Psoas muscle (tissue), 8 donors: ENCODE data around the gene NKIRAS1. TPM values are rescaled to one million over a fixed set of nuclear protein-coding genes. Genes with fewer than 3 reads are reported as not detected.

Experiments used
- ATAC-seq, 4 donors: fragments of 200-7000 bp; cut with Tn5 transposase; one replicate each; pipeline ENCODE4 v1.9.1; 2020; ENCODE audit warnings: moderate library complexity in 3 of 4, mild to moderate bottlenecking in 2 of 4
- DNase-seq, 2 donors: peaks; one replicate each; pipeline ENCODE4 v3.0.0-alpha.2; 2020
- H3K27ac ChIP-seq: fragments of 200-600 bp; one replicate; pipeline ENCODE4 v1.8.0; 2022
- H3K27me3 ChIP-seq, 3 donors: fragments of 200-600 bp in 1 of 3; one replicate each; pipeline versions ENCODE4 v1.6.1 to v1.8.0; 2013 to 2022; ENCODE audit warnings: low read length in 2 of 3, mild to moderate bottlenecking in 2 of 3, moderate library complexity in 1 of 3; ENCODE audit not compliant: insufficient read depth in 3 of 3
- H3K36me3 ChIP-seq, 2 donors: fragments of 200-600 bp in 1 of 2; one replicate each; pipeline versions ENCODE4 v1.6.1 to v1.8.0; 2013 to 2022; ENCODE audit warnings: low read depth in 1 of 2, mild to moderate bottlenecking in 1 of 2, moderate library complexity in 1 of 2; ENCODE audit not compliant: insufficient read depth in 1 of 2
- H3K4me1 ChIP-seq: fragments of 200-600 bp; one replicate; pipeline ENCODE4 v1.8.0; 2022
- H3K4me3 ChIP-seq: fragments of 200-600 bp; one replicate; pipeline ENCODE4 v1.8.0; 2022; ENCODE audit warnings: mild to moderate bottlenecking
- H3K9me3 ChIP-seq: fragments of 200-600 bp; one replicate; pipeline ENCODE4 v1.8.0; 2022
- CTCF ChIP-seq: fragments of 200-600 bp; IDR thresholded peaks from one replicate; pipeline ENCODE4 v1.8.0; 2022; ENCODE audit warnings: antibody characterized with exemption
- WGBS, 3 donors: extraction: QIAGEN DNeasy Blood & Tissue Kit; methylation state at CpG; one replicate each; pipeline versions ENCODE4 v1.1.6 to v1.1.7; 2013; 5-methylcytosine and 5-hydroxymethylcytosine counted together
- intact Hi-C, 2 donors: fragments of 100-400 bp; cut with DNase I; formaldehyde crosslinking; loops; one replicate each; pipeline versions ENCODE4 v1.11.0 to v1.14.2; 2022
- long read RNA-seq, 2 donors: library from polyadenylated mRNA; unstranded; transcript quantifications; one replicate each; pipeline ENCODE4 v2.0.0, GENCODE V29; 2021
- polyA plus RNA-seq, 3 donors: library from polyadenylated mRNA; stranded (reverse); fragments of 200-250 nt; gene quantifications; one replicate each; pipeline ENCODE4 v1.2.3, GENCODE V29; 2013
- total RNA-seq, 4 donors: library from RNA; stranded (reverse); fragmentation: NEBNext Ultra II Directional in 2 of 4; extraction: Animal tissue kit (Norgen Biotek cat#: 25700) in 2 of 4; gene quantifications; one replicate each; pipeline versions ENCODE4 v1.2.1 to v1.2.4, GENCODE V29; 2021 to 2023
- donor health status: healthy with polysubstance abuse.
- donor health status: DM: no; HTN: no; CAD: no; lungs with moderate emphysema.
- donor health status: Bipolar disorder and iron deficiency.
- donor health status: healthy.
- donor health status: DM: yes; HTN: yes; CAD: no.
- donor health status: DM: no; HTN: no; CAD: no.
- donor health status: DM: no; HTN: no; CAD: no.
- donor health status: DM: yes; HTN: yes; CAD: no.

The NKIRAS1 gene
- total RNA-seq (10 to 100 TPM; 19.8 to 30.7 (median 21.3) TPM), polyA plus RNA-seq (10 to 100 TPM; 19.5 to 52.4 (median 24.7) TPM)
- long read RNA-seq, donor 1, transcript NKIRAS1-206 (5 exons, 2,014 nt): major isoform, 16 of 24 reads
- long read RNA-seq, donor 1, partial matches to known transcripts: 1 of 24 reads
- long read RNA-seq, donor 1, other reads (novel, unspliced or antisense): 3 of 24 reads
- long read RNA-seq, donor 2, transcript NKIRAS1-206 (5 exons, 2,014 nt): major isoform, 42 of 68 reads
- long read RNA-seq, donor 2, partial matches to known transcripts: 0 of 68 reads
- long read RNA-seq, donor 2, other reads (novel, unspliced or antisense): 24 of 68 reads

- peak within 1 kb of the TSS; percentile 85 for H3K4me3 ChIP-seq
- peaks cover 35% of the 10 kb centered on the region for H3K4me1 ChIP-seq
- ATAC-seq: peak; percentile 97 to 99 (median 98)
- peaks cover 3 to 43% of the 10 kb centered on the region in 2 donors for H3K36me3 ChIP-seq
- peak; percentile 97 to 99 for DNase-seq
- no peaks in the 10 kb centered on the region for H3K9me3 ChIP-seq
- WGBS, 3 donors: 0% methylated on average over 59 to 64 of the region's 64 CpGs
- TF ChIP-seq CTCF: peak; percentile 46
- peak within 1 kb of the TSS; percentile 97 for H3K27ac ChIP-seq
- intact Hi-C loops: loop anchor here in 1 of 2 donors (2.0 kb wide), 1 partner anchor 28 kb away; the partner anchor contains the start of gene NR1D2
- H3K27me3 ChIP-seq: no peaks in the 10 kb centered on the region
These were observed at the start of gene NKIRAS1, which contains the start of gene RPL15 for GRCh38 chr3:23916886-23917678. NKIRAS1 (minus strand) TSS chr3:23916990; CDS start chr3:23910904, 6,086 bp downstream. RPL15 (plus strand) TSS chr3:23917132; CDS start chr3:23917860, 728 bp downstream.

DNA sequence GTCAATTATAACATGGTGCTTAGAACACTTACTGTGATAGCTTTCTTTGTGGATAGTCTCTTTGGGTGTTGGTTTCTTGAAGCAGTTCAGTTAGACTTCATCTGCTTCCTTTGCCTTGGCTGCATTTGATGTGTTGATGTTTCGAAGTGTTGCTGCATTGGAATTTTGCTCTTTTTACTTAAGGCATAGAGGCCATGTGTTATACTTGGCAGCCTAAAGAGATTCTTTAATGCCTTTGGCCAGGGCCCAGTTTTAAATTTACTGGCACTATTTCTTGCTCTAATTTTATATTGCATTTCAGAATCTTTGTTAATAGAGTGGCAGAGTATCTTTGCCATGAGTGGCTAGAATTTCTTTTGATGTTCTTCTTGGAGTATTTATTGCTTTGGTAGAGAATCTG, 49.5 kb upstream of the NKIRAS1 start:
- Histone ChIP-seq H3K36me3 (peaks cover 3 to 94% of the 10 kb centered on the region in 2 donors), H3K27ac (peak overlapping the region; percentile 73), H3K27me3 (no peaks in the 10 kb centered on the region), H3K4me1 (peaks cover 66% of the 10 kb centered on the region), H3K9me3 (no peaks in the 10 kb centered on the region), H3K4me3 (no peak overlapping the region)
- intact Hi-C loops: no loop called here
- 65 to 83% (median 75%) methylated on average over 1 of the region's 1 CpG for WGBS, 3 donors
- no peak for DNase-seq
- no peak for ATAC-seq
- TF ChIP-seq CTCF: no peak

DNA sequence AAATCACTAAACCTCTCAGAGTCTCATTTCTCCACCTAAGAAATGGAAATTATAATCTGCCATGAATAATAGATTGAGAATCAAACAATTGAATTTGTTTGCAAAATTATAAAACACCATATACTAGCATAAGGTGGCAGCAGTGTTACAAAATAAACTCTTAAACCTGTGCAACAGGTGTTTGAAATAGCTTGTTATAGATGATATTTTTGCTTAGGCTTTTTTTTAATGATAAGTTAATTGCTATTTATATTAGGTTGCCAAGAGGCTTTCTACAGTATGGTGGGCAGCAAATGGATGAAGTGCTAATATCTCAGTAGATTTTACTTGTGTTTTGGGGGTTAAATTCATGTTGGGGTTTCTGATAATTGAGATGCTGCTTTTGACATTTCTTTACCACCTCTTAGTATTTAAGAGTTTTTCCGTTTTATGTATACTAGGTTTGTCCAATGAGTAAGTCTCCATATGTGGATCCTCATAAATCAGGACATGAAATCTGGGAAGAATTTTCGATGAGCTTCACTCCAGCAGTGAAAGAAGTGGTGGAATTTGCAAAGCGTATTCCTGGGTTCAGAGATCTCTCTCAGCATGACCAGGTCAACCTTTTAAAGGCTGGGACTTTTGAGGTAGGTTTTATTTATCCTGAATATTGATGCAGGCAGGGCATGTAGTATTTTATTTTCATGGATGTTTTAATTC, 47.9 kb upstream of the NKIRAS1 start:
- H3K27me3 ChIP-seq: no peaks in the 10 kb centered on the region
- H3K27ac ChIP-seq: peak overlapping the region; percentile 73
- WGBS, 3 donors: 62 to 81% (median 62%) methylated on average over 3 of the region's 3 CpGs
- H3K4me1 ChIP-seq: peaks cover 68% of the 10 kb centered on the region
- ATAC-seq: no peak
- H3K36me3 ChIP-seq: peaks cover 3 to 93% of the 10 kb centered on the region in 2 donors
- intact Hi-C loops: no loop called here
- TF ChIP-seq CTCF: no peak
- H3K9me3 ChIP-seq: no peaks in the 10 kb centered on the region
- H3K4me3 ChIP-seq: no peak overlapping the region
- no peak for DNase-seq

GRCh38 chr3:23961913-23962312, 45.1 kb upstream of the NKIRAS1 start:
- Histone ChIP-seq H3K27me3 (no peaks in the 10 kb centered on the region), H3K4me3 (no peak overlapping the region), H3K9me3 (no peaks in the 10 kb centered on the region), H3K27ac (peak overlapping the region; percentile 73), H3K4me1 (peaks cover 61% of the 10 kb centered on the region), H3K36me3 (peaks cover 3 to 72% of the 10 kb centered on the region in 2 donors)
- 63 to 87% (median 79%) methylated on average over 5 of the region's 5 CpGs for WGBS, 3 donors
- intact Hi-C loops: no loop called here
- no peak for DNase-seq
- peak in 2 of 4 donors; percentile 36 to 53 for ATAC-seq
- TF ChIP-seq CTCF: no peak
